GM12874 (cell line): ENCODE results near the gene SMG9.

Experiments
- CTCF ChIP-seq: IDR thresholded peaks from 2 replicates; pipeline ENCODE4 v1.5.1; 2011; ENCODE audit warnings: low read depth, mild to moderate bottlenecking, control low read depth, low read length, moderate library complexity; ENCODE audit not compliant: insufficient read depth

Gene SMG9

GRCh38 chr19:43797556-43797955 lies 42.8 kb upstream of the SMG9 start:
- TF ChIP-seq CTCF, result no peak

DNA sequence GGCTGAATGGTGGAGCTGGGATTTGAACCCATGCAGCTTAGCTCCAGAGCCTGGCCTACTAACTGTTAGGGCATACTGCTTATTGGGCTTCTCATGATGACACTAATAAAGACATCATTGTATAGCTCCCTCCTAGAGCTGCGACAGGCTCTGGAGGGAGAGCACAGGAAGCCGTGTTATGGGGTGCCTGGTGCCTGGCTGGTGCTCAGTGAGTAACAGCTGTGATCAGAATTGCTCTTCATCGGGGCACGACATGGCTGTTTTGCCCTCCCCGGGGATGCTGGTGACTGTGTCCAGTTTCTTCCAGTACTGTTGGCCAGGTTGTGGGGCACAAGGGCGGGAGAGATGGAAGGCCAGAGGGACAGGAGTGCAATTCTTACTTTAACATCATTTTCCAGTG lies 42.4 kb upstream of the SMG9 start:
- no peak for TF ChIP-seq CTCF

DNA sequence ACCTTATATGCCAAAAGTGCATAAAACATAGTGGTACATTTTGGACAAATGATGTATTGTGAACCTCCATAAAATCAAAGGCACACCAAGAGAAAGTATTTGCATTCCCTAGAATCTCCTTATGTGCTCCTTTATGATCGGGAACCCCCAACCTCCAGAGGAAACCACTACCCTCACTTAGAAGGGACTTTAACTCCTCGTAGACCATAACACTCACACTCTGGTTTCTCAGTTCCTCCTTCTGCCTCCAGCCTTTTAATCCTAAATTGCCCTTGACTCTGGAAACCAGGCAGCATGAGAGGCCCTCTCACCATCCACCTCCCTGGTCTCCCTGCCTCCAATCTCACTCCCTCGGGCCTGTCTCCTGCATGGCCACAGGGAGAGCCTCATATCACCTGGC lies 35.8 kb upstream of the SMG9 start:
- TF ChIP-seq CTCF, result no peak

- no peak for TF ChIP-seq CTCF
These were observed 34.3 kb upstream of the SMG9 start for GRCh38 chr19:43789029-43789428.

- TF ChIP-seq CTCF, result no peak
These were observed 31.9 kb upstream of the SMG9 start for GRCh38 chr19:43786665-43787064.

DNA sequence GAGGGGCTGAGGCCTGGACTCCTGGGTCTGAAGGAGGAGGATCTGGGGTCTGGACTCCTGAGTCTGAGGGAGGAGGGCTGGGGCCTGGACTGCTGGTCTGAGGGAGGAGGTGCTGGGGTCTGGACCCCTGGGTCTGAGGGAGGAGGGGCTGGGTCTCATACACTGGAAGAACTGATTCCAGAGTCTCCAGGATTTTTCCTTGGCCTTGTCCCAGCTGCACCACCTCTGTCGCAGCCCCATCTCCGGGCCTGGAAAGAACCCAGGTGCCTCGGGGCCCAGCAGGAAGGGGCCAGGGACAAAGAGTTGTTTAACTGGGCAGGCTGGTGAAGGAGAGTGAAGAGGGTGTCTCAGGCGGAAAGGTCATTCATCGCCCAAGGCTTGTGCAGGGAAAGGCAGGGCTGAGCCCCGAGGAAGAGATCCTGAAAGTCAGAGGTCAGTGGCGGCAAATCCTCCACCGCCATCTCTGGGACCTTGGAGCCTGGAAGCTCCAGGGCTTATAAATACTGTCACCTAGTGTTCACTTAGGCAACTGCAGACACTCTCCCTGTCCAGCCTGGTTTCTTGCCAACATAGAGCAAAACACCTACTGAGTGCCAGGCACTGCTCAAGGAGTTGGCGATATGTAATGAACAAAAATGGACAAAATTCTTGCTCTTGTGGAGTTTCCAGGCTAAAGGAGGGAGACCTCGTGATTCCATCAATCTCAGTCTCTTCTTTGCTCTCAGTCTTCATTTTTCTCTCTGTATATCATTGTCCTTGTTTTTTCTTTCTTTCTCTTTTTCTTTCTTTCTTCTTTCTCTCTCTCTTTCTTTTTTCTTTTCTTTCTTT lies 30.4 kb upstream of the SMG9 start:
- TF ChIP-seq CTCF, result peak; percentile 99

DNA sequence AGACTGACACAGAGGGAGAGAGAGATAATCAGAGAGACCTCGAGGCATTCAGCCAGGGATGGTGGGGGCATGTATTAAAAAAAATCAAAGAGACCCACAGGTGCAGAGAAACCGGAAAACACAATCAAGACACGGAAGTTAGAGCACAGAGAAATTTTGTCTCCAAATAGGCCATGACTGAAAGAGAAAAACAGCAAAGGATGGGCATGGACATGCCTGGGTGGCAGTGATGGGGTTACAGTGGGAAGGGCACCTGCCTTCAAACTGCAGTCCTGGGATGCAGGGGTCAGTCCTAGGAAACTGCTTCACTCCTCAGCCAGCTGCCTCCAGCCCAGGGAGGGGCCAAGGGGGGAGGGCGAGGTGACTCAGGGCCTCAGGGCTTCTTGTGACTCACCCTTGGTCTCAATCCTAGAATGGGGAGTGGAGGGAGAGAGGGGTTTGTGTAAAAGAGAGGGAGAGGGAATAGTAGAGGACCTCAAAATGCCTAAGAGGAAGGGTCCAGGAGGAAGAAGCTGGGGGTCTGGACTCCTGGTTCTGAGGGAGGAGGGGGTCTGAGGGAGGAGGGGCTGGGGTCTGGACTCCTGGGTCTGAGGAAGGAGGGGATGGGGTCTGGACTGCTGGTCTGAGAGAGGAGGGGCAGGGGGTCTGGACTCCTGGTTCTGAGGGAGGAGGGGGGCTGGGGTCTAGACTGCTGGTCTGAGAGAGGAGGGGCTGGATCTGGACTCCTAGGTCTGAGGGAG lies 29.6 kb upstream of the SMG9 start:
- TF ChIP-seq CTCF, result no peak
